ENCODE measurements around the gene OSBPL1A. TPM values are rescaled to one million over a fixed set of nuclear protein-coding genes. Genes with fewer than 3 reads are reported as not detected.

OSBPL1A gene
- total and polyA plus RNA-seq, 2 of the 8 experiments (the other 6 are each of a cell fraction or from before 2014, with no cell fraction given): 53.2 to 74.9 TPM

DNA sequence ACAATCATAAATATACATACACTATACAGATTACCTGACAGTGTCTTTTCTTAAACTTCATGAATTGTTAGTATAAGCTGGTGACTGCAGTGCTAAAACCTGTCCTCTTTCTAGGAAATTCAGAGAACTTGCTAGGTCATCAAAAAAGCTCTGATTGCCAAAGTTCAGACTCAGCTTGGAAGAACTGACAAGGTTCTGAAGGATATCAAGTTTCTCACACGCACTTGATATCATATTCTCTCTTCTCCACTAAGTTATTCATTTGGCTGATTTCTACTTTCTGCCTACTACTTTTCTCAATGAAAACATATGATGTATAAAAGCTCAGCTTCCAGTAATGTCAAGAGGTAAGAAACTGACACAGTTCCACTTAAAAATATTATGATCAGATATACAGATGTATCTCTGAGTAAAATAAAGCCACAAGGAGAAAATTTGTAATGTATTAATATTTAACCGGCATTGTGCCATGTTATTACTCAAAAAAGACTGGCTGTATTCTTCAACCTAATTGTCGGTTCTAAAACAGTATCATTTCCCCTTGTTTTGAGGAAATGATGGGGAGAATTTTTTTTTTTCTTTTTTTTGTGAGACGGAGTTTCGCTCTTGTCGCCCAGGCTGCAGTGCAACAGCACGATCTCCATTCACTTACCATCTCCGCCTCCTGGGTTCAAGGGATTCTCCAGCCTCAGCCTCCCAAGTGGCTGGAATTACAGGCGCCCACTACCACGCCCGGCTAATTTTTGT, 2.4 kb downstream of the OSBPL1A start:
- H3K23me2 ChIP-seq (ENCODE audit: low read depth, low read length): peaks cover 8% of the 10 kb centered on the region
- H3K14ac ChIP-seq (ENCODE audit: insufficient read length): no peak overlapping the region
- H2BK12ac ChIP-seq (ENCODE audit: low read depth, low read length): no peak overlapping the region
- no peak overlapping the region for H3K4ac ChIP-seq (replicated peaks; ENCODE audit: insufficient read length, low read depth, low read length)
- H2BK120ac ChIP-seq (replicated peaks; ENCODE audit: low read depth, low read length): no peak overlapping the region
- no peak overlapping the region for H3K56ac ChIP-seq (replicated peaks; ENCODE audit: insufficient read length, low read depth, low read length)
- no peak overlapping the region for H3K18ac ChIP-seq (ENCODE audit: extremely low read depth, low read length)
- peak; percentile 19 for FAIRE-seq
- TF ChIP-seq JUND (IDR thresholded peaks at IDR 0.05; ENCODE audit: low read length): no peak
- TF ChIP-seq MAFK (IDR thresholded peaks at IDR 0.05; ENCODE audit: low read depth, low read length): peak; percentile 54; the same call in 1 of the 2 replicates
- no peak for TF ChIP-seq NANOG (IDR thresholded peaks at IDR 0.05; ENCODE audit: insufficient read depth, low read depth, low read length, poor library complexity, severe bottlenecking)
- no peaks in the 10 kb centered on the region for H3K9me3 ChIP-seq (ENCODE audit: insufficient read depth in 2 of 2, low read depth in 1 of 2, low read length in 1 of 2)
- DNase-seq (ENCODE audit: low read depth in 1 of 2, low spot score in 2 of 2): no peak
- H3K27me3 ChIP-seq (replicated peaks in 1 of 4; ENCODE audit: control insufficient read depth in 3 of 4, extremely low read depth in 1 of 4, insufficient read depth in 3 of 4, low read length in 3 of 4): no peaks in the 10 kb centered on the region
- ChIA-PET CTCF (ENCODE audit: partially characterized antibody) (no interaction called here), POLR2A (ENCODE audit: partially characterized antibody) (interaction anchor here (1.0 kb wide), 1 partner anchor 10 kb away, joined by 4 read pairs; no protein-coding TSS in a partner anchor)
- no peak overlapping the region for H4K5ac ChIP-seq (ENCODE audit: insufficient read length, low read depth, low read length)
- H3K4me3 ChIP-seq (ENCODE audit: extremely low read depth in 1 of 4, insufficient read depth in 2 of 4, low read depth in 3 of 4, low read length in 4 of 4): peak overlapping the region in 1 of 4 experiments; percentile 28; a peak in 3 of 8 replicates
- H3K4me1 ChIP-seq (replicated peaks in 1 of 4; ENCODE audit: control insufficient read depth in 3 of 4, insufficient read depth in 4 of 4, low read length in 3 of 4): peaks cover under 1 to 4% (median 1%) of the 10 kb centered on the region in 4 experiments; a peak in 3 of 7 replicates
- 90% methylated on average over 11 of the region's 11 CpGs; no CpG with 5 or more reads in 1 of the 2 experiments for WGBS, 2 experiments (ENCODE audit: extremely low coverage in 1 of 2, insufficient coverage in 1 of 2, insufficient read length in 1 of 2, insufficient replicate concordance in 2 of 2, low coverage in 1 of 2, low lambda C conversion rate in 2 of 2, missing lambda C conversion rate in 1 of 2)
- peaks cover 5% of the 10 kb centered on the region for H3K79me1 ChIP-seq (ENCODE audit: low read depth, low read length)
- H2BK15ac ChIP-seq (ENCODE audit: low read length): no peak overlapping the region
- no peak overlapping the region for H3K27ac ChIP-seq (ENCODE audit: low read depth, low read length)
- H3K79me2 ChIP-seq (ENCODE audit: control insufficient read depth in 1 of 2, insufficient read depth in 2 of 2, low read length in 2 of 2): peaks cover 0 to 67% of the 10 kb centered on the region in 2 experiments; a peak in 3 of 4 replicates
- H4K20me1 ChIP-seq (replicated peaks in 1 of 2; ENCODE audit: control insufficient read depth in 1 of 2, insufficient read depth in 2 of 2, low read length in 2 of 2): peaks cover 0 to 4% of the 10 kb centered on the region in 2 experiments
- H2BK5ac ChIP-seq (ENCODE audit: low read depth, low read length): no peak overlapping the region
- no peak overlapping the region for H4K8ac ChIP-seq (ENCODE audit: extremely low read depth, insufficient read depth, low read length)
- H3K36me3 ChIP-seq (ENCODE audit: control insufficient read depth in 2 of 4, insufficient read depth in 4 of 4, low read length in 3 of 4): no peaks in the 10 kb centered on the region
- no peak overlapping the region for H3K9ac ChIP-seq (replicated peaks in 1 of 4; ENCODE audit: extremely low read depth in 1 of 4, low read depth in 3 of 4, low read length in 3 of 4)
- no peak overlapping the region for H2BK20ac ChIP-seq (ENCODE audit: low read length)
- no peak overlapping the region for H4K91ac ChIP-seq (replicated peaks; ENCODE audit: insufficient read length, low read length)
- H2AK5ac ChIP-seq (ENCODE audit: low read depth, low read length): no peak overlapping the region
- peak overlapping the region; percentile 4 to 27 for H3K4me2 ChIP-seq (ENCODE audit: insufficient read depth in 1 of 2, low read depth in 2 of 2, low read length in 2 of 2)
- no peak overlapping the region for H3K23ac ChIP-seq (ENCODE audit: insufficient read length)
- no peak overlapping the region for H2AFZ ChIP-seq (ENCODE audit: low read length)
